Stomach smooth muscle (tissue), 2 donors: ENCODE measurements around the gene NUP155.
A peak's percentile ranks its signal among the peaks of the same experiment; 100 is the strongest.
"Not testable (repeated sequence)": the region's sequence is repeated elsewhere in the genome, so short reads cannot be mapped to it uniquely, and the experiment has no call there.

Source experiments
- H3K27ac ChIP-seq: one replicate; pipeline ENCODE4 v1.7.0; 2013; ENCODE audit warnings: mild to moderate bottlenecking, low read length, inconsistent platforms
- H3K27me3 ChIP-seq, 2 donors: one replicate each; pipeline ENCODE4 v1.7.0; 2013; ENCODE audit warnings: low read length in 2 of 2; ENCODE audit not compliant: insufficient read depth in 2 of 2, control insufficient read depth in 1 of 2
- H3K36me3 ChIP-seq, 2 donors: one replicate each; pipeline ENCODE4 v1.7.0; 2013; ENCODE audit warnings: low read length in 2 of 2; ENCODE audit not compliant: control insufficient read depth in 2 of 2, insufficient read depth in 2 of 2
- H3K4me1 ChIP-seq: one replicate; pipeline ENCODE4 v1.7.0; 2013; ENCODE audit warnings: low read length; ENCODE audit not compliant: control insufficient read depth, insufficient read depth
- H3K4me3 ChIP-seq, 2 donors: one replicate each; pipeline ENCODE4 v1.7.0; 2013; ENCODE audit warnings: low read length in 2 of 2
- H3K9ac ChIP-seq, 2 donors: one replicate each; pipeline ENCODE4 v1.7.0; 2013; ENCODE audit warnings: low read length in 2 of 2, mild to moderate bottlenecking in 1 of 2
- H3K9me3 ChIP-seq, 2 donors: one replicate each; pipeline ENCODE4 v1.7.0; 2013; ENCODE audit warnings: low read length in 2 of 2; ENCODE audit not compliant: control insufficient read depth in 2 of 2
- donor health status: healthy.
- donor health status: Pancreatic carcinoma.

NUP155 gene

GRCh38 chr5:37370864-37371726, at the start of gene NUP155:
Gene NUP155, minus strand, starts transcription at chr5:37371106. Its CDS starts 129 bp downstream, at chr5:37370977.
- H3K4me1 ChIP-seq, result peaks cover 11% of the 10 kb centered on the region
- peak within 1 kb of the TSS; percentile 99 for H3K4me3 ChIP-seq
- H3K27me3 ChIP-seq, result no peaks in the 10 kb centered on the region
- no peaks in the 10 kb centered on the region for H3K36me3 ChIP-seq
- H3K27ac ChIP-seq, result peak within 1 kb of the TSS; percentile 84
- H3K9ac ChIP-seq, result peak within 1 kb of the TSS; percentile 89 to 94
- H3K9me3 ChIP-seq, result no peaks in the 10 kb centered on the region

- Histone ChIP-seq H3K9ac (no peak overlapping the region), H3K4me3 (no peak overlapping the region), H3K9me3 (no peaks in the 10 kb centered on the region)
These were observed 46.4 kb upstream of the NUP155 start for GRCh38 chr5:37417347-37417746.

GRCh38 chr5:37415456-37415855, 44.5 kb upstream of the NUP155 start:
- not testable (repeated sequence) for H3K27me3 ChIP-seq, H3K27ac ChIP-seq, H3K4me3 ChIP-seq, H3K36me3 ChIP-seq, H3K4me1 ChIP-seq, H3K9ac ChIP-seq, H3K9me3 ChIP-seq

More at GRCh38 chr5:37417347-37417746, 46.4 kb upstream of the NUP155 start:
- Histone ChIP-seq H3K4me1 (no peaks in the 10 kb centered on the region), H3K27ac (no peak overlapping the region), H3K36me3 (peaks cover 0 to 3% of the 10 kb centered on the region in 2 donors), H3K27me3 (no peaks in the 10 kb centered on the region)

- no peak overlapping the region for H3K4me3 ChIP-seq
- H3K36me3 ChIP-seq, result peaks cover 0 to 2% of the 10 kb centered on the region in 2 donors
- H3K9ac ChIP-seq, result no peak overlapping the region
- no peaks in the 10 kb centered on the region for H3K27me3 ChIP-seq
- H3K27ac ChIP-seq, result no peak overlapping the region
- no peaks in the 10 kb centered on the region for H3K4me1 ChIP-seq
- no peaks in the 10 kb centered on the region for H3K9me3 ChIP-seq
These were observed 41.6 kb upstream of the NUP155 start for GRCh38 chr5:37412515-37412914.

GRCh38 chr5:37400501-37400900, 29.6 kb upstream of the NUP155 start:
- Histone ChIP-seq H3K36me3 (peaks cover 6 to 19% of the 10 kb centered on the region in 2 donors), H3K4me3 (no peak overlapping the region), H3K4me1 (no peaks in the 10 kb centered on the region), H3K27me3 (no peaks in the 10 kb centered on the region), H3K9ac (no peak overlapping the region), H3K9me3 (no peaks in the 10 kb centered on the region), H3K27ac (no peak overlapping the region)

GRCh38 chr5:37396352-37396751, 25.4 kb upstream of the NUP155 start:
- H3K27ac ChIP-seq, result no peak overlapping the region
- H3K27me3 ChIP-seq, result no peaks in the 10 kb centered on the region
- peaks cover 15 to 27% of the 10 kb centered on the region in 2 donors for H3K36me3 ChIP-seq
- H3K4me1 ChIP-seq, result no peaks in the 10 kb centered on the region
- no peak overlapping the region for H3K9ac ChIP-seq
- no peaks in the 10 kb centered on the region for H3K9me3 ChIP-seq
- H3K4me3 ChIP-seq, result no peak overlapping the region

- Histone ChIP-seq H3K27ac (no peak overlapping the region), H3K4me3 (no peak overlapping the region), H3K36me3 (peaks cover 9 to 19% of the 10 kb centered on the region in 2 donors), H3K9me3 (no peaks in the 10 kb centered on the region), H3K9ac (no peak overlapping the region), H3K4me1 (no peaks in the 10 kb centered on the region), H3K27me3 (no peaks in the 10 kb centered on the region)
These were observed 20.7 kb upstream of the NUP155 start for GRCh38 chr5:37391591-37391990.

GRCh38 chr5:37379100-37379628, 8.3 kb upstream of the NUP155 start, which contains the start of gene WDR70:
Gene WDR70, plus strand, starts transcription at chr5:37379318. Its CDS starts 50 bp downstream, at chr5:37379368.
- H3K9ac ChIP-seq, result peak within 1 kb of the TSS; percentile 61 to 71
- H3K36me3 ChIP-seq, H3K9me3 ChIP-seq, H3K27ac ChIP-seq, H3K4me1 ChIP-seq, H3K27me3 ChIP-seq: not testable (repeated sequence)
- peak within 1 kb of the TSS; percentile 80 to 82 for H3K4me3 ChIP-seq

- not testable (repeated sequence) for H3K4me1 ChIP-seq, H3K4me3 ChIP-seq, H3K27ac ChIP-seq, H3K9ac ChIP-seq, H3K36me3 ChIP-seq, H3K9me3 ChIP-seq, H3K27me3 ChIP-seq
These were observed 7.2 kb upstream of the NUP155 start for GRCh38 chr5:37378066-37378465.

- Histone ChIP-seq H3K9me3 (no peaks in the 10 kb centered on the region), H3K9ac (no peak overlapping the region)
These were observed 4.2 kb upstream of the NUP155 start for GRCh38 chr5:37375091-37375490.

GRCh38 chr5:37370550-37370863, 399 bp downstream of the NUP155 start:
- Histone ChIP-seq H3K9me3 (no peaks in the 10 kb centered on the region), H3K4me1 (peaks cover 11% of the 10 kb centered on the region), H3K27me3 (no peaks in the 10 kb centered on the region), H3K4me3 (peak overlapping the region; percentile 99), H3K9ac (peak overlapping the region; percentile 89 to 94), H3K36me3 (no peaks in the 10 kb centered on the region), H3K27ac (peak overlapping the region; percentile 84)

More at GRCh38 chr5:37375091-37375490, 4.2 kb upstream of the NUP155 start:
- no peaks in the 10 kb centered on the region for H3K36me3 ChIP-seq
- H3K4me3 ChIP-seq, result no peak overlapping the region
- H3K27me3 ChIP-seq, result no peaks in the 10 kb centered on the region
- H3K4me1 ChIP-seq, result peaks cover 6% of the 10 kb centered on the region
- no peak overlapping the region for H3K27ac ChIP-seq
